Esophagus (tissue), 2 donors: ENCODE data around the gene DCUN1D1. TPM values are rescaled to one million over a fixed set of nuclear protein-coding genes. Genes with fewer than 3 reads are reported as not detected.

ENCODE experiments used
- H3K27ac ChIP-seq, 2 donors: one replicate each; pipeline ENCODE4 v1.5.1; 2013; ENCODE audit warnings: low read depth in 2 of 2, mild to moderate bottlenecking in 2 of 2, inconsistent platforms in 1 of 2, low read length in 1 of 2, moderate library complexity in 1 of 2
- H3K27me3 ChIP-seq, 2 donors: one replicate each; pipeline ENCODE4 v1.6.1; 2013; ENCODE audit warnings: low read length in 2 of 2, control low read depth in 1 of 2, mild to moderate bottlenecking in 1 of 2; ENCODE audit not compliant: insufficient read depth in 2 of 2, control insufficient read depth in 1 of 2
- H3K36me3 ChIP-seq, 2 donors: one replicate each; pipeline ENCODE4 v1.6.1; 2013; ENCODE audit warnings: low read length in 1 of 2; ENCODE audit not compliant: control insufficient read depth in 2 of 2, insufficient read depth in 2 of 2
- H3K4me1 ChIP-seq, 2 donors: one replicate each; pipeline ENCODE4 v1.6.1; 2013; ENCODE audit warnings: low read length in 1 of 2; ENCODE audit not compliant: control insufficient read depth in 2 of 2, insufficient read depth in 2 of 2
- H3K4me3 ChIP-seq, 2 donors: one replicate each; pipeline ENCODE4 v1.5.1; 2013; ENCODE audit warnings: low read length in 2 of 2, mild to moderate bottlenecking in 2 of 2, low read depth in 1 of 2, moderate library complexity in 1 of 2
- H3K9me3 ChIP-seq, 2 donors: one replicate each; pipeline ENCODE4 v1.6.1; 2013; ENCODE audit warnings: mild to moderate bottlenecking in 2 of 2, low read depth in 1 of 2, low read length in 1 of 2, moderate library complexity in 1 of 2; ENCODE audit not compliant: control insufficient read depth in 2 of 2, insufficient read depth in 1 of 2
- WGBS, 2 donors: extraction: QIAGEN DNeasy Blood & Tissue Kit; methylation state at CpG; one replicate each; pipeline ENCODE4 v1.1.7; 2013; 5-methylcytosine and 5-hydroxymethylcytosine counted together
- polyA plus RNA-seq, 2 donors: library from polyadenylated mRNA; stranded (reverse); fragments of 200-250 nt; gene quantifications; one replicate each; pipeline ENCODE4 v1.2.3, GENCODE V29; 2013
- donor health status: healthy with polysubstance abuse.
- donor health status: Bipolar disorder and iron deficiency.

The DCUN1D1 gene
- polyA plus RNA-seq, 2 donors: 7.9 to 8.9 TPM

- no peak overlapping the region for H3K27ac ChIP-seq
- no peak overlapping the region for H3K4me3 ChIP-seq
- WGBS, 2 donors: 96% methylated on average over 5 of the region's 5 CpGs
- no peaks in the 10 kb centered on the region for H3K27me3 ChIP-seq
- H3K36me3 ChIP-seq: peaks cover 6 to 7% of the 10 kb centered on the region in 2 donors
- H3K9me3 ChIP-seq: no peaks in the 10 kb centered on the region
- no peaks in the 10 kb centered on the region for H3K4me1 ChIP-seq
These were observed 70.9 kb downstream of the DCUN1D1 start for GRCh38 chr3:182909318-182910040.

GRCh38 chr3:182908471-182908870, 71.9 kb downstream of the DCUN1D1 start:
- peaks cover 7 to 8% of the 10 kb centered on the region in 2 donors for H3K36me3 ChIP-seq
- WGBS, 2 donors: 89 to 100% methylated on average over 1 of the region's 1 CpG
- H3K4me3 ChIP-seq: no peak overlapping the region
- H3K9me3 ChIP-seq: no peaks in the 10 kb centered on the region
- no peaks in the 10 kb centered on the region for H3K27me3 ChIP-seq
- H3K27ac ChIP-seq: no peak overlapping the region
- no peaks in the 10 kb centered on the region for H3K4me1 ChIP-seq

DNA sequence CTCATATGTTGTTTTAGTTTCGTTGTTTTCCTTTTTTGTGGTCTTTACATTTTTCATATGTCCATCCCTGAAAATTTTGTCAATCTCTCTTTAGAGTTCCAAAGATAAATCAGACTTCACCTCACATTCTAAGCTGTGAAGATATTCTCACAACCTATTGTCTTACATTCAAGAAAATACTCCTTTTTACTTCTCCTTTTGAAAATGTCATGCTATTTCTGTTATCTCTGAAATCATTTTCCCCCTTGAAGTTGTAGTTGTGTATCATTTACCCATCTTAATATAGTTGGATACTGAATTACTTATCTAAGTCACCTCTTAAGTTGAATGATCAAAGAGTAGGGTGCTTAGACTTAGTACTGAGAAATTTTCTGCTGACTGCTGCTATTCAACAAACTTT, 74.3 kb downstream of the DCUN1D1 start:
- Histone ChIP-seq H3K27ac (no peak overlapping the region), H3K36me3 (peaks cover 9 to 11% of the 10 kb centered on the region in 2 donors), H3K27me3 (no peaks in the 10 kb centered on the region), H3K4me3 (no peak overlapping the region), H3K9me3 (no peaks in the 10 kb centered on the region), H3K4me1 (no peaks in the 10 kb centered on the region)
- WGBS, 2 donors: 87 to 96% methylated on average over 1 of the region's 1 CpG

DNA sequence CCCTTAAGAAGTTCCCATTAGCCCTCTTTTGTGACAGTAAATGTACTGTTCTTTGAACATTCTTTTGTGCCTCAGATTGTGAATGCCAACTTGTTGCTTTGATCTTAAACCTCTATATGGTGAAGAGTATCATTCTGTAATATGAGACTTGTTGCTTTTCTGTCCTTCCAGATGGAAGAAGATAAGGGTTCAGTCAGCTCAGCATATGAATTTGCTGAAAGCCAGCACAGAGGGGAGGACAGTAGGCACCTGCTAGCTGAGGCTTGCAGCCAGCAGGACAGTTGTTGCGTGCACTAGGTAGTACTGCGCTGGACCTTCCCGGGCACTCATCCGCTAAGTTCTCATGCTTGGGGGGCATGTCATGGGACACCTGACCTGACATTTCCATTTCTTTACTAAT, 74.7 kb downstream of the DCUN1D1 start:
- H3K4me3 ChIP-seq: no peak overlapping the region
- H3K9me3 ChIP-seq: no peaks in the 10 kb centered on the region
- no peaks in the 10 kb centered on the region for H3K4me1 ChIP-seq
- no peak overlapping the region for H3K27ac ChIP-seq
- WGBS, 2 donors: 99 to 100% methylated on average over 4 of the region's 4 CpGs
- H3K36me3 ChIP-seq: peaks cover 8 to 11% of the 10 kb centered on the region in 2 donors
- no peaks in the 10 kb centered on the region for H3K27me3 ChIP-seq

GRCh38 chr3:182904164-182904563, 76.2 kb downstream of the DCUN1D1 start:
- H3K27ac ChIP-seq: no peak overlapping the region
- H3K4me3 ChIP-seq: no peak overlapping the region
- H3K36me3 ChIP-seq: peaks cover 7 to 8% of the 10 kb centered on the region in 2 donors
- no peaks in the 10 kb centered on the region for H3K4me1 ChIP-seq
- H3K9me3 ChIP-seq: no peaks in the 10 kb centered on the region
- WGBS, 2 donors: 95 to 96% methylated on average over 3 of the region's 3 CpGs
- H3K27me3 ChIP-seq: no peaks in the 10 kb centered on the region

DNA sequence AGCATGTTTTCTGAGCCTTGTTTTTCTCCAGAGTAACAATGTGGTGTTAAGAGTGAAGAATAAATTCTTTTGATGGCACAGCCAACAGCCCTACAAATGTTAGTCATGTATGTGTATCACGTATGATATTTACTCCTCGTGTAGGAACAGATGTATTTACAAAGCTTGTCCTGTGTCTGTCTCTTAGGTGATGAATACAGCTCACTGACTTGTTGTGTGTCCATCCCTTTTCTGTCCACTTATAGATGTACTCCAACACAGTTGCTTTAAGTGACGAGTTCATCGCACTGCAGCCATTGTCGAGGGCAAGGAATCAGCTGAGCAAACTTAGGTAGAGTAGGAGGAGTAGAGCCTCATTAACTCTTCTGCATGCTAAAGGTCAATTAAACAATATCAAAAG, 78.1 kb downstream of the DCUN1D1 start:
- H3K4me3 ChIP-seq: no peak overlapping the region
- H3K27me3 ChIP-seq: no peaks in the 10 kb centered on the region
- 84 to 86% methylated on average over 5 of the region's 5 CpGs for WGBS, 2 donors
- no peaks in the 10 kb centered on the region for H3K4me1 ChIP-seq
- H3K9me3 ChIP-seq: no peaks in the 10 kb centered on the region
- peaks cover 5 to 7% of the 10 kb centered on the region in 2 donors for H3K36me3 ChIP-seq
- no peak overlapping the region for H3K27ac ChIP-seq

DNA sequence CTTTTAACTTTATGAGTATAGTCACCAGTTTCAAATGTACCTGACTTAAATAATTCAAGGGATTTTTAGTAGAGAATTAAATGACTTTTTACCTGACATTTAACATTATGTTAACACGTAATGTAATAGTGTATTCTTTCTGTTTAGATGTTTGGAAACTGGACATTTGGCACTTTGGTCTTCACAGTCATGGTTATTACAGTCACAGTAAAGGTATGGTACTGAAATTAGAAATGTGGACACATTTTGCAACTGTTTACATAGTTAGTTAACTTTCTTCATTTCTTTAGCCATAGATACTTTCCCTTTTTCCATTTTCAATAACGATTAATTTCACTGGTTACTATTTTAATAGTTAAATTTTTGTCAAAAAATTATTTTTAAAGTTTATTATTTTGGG, 83.8 kb downstream of the DCUN1D1 start:
- Histone ChIP-seq H3K4me3 (no peak overlapping the region), H3K27me3 (no peaks in the 10 kb centered on the region), H3K36me3 (peaks cover 0 to 8% of the 10 kb centered on the region in 2 donors), H3K9me3 (no peaks in the 10 kb centered on the region), H3K27ac (no peak overlapping the region), H3K4me1 (no peaks in the 10 kb centered on the region)
- 93 to 94% methylated on average over 2 of the region's 2 CpGs for WGBS, 2 donors

- Histone ChIP-seq H3K4me3 (no peak overlapping the region), H3K27me3 (no peaks in the 10 kb centered on the region), H3K36me3 (peaks cover 0 to 8% of the 10 kb centered on the region in 2 donors), H3K4me1 (no peaks in the 10 kb centered on the region), H3K9me3 (no peaks in the 10 kb centered on the region), H3K27ac (no peak overlapping the region)
- 70 to 87% methylated on average over 8 of the region's 8 CpGs for WGBS, 2 donors
These were observed 84.7 kb downstream of the DCUN1D1 start for GRCh38 chr3:182895513-182896112.

- peaks cover 0 to 8% of the 10 kb centered on the region in 2 donors for H3K36me3 ChIP-seq
These were observed 88.1 kb downstream of the DCUN1D1 start for GRCh38 chr3:182892226-182892625.

GRCh38 chr3:182891364-182891763, 89.0 kb downstream of the DCUN1D1 start:
- WGBS, 2 donors: 97 to 100% methylated on average over 1 of the region's 1 CpG
- H3K4me1 ChIP-seq: no peaks in the 10 kb centered on the region
- H3K4me3 ChIP-seq: no peak overlapping the region
- no peak overlapping the region for H3K27ac ChIP-seq
- H3K36me3 ChIP-seq: peaks cover 0 to 8% of the 10 kb centered on the region in 2 donors
- no peaks in the 10 kb centered on the region for H3K27me3 ChIP-seq
- H3K9me3 ChIP-seq: no peaks in the 10 kb centered on the region

More at GRCh38 chr3:182892226-182892625, 88.1 kb downstream of the DCUN1D1 start:
- no peaks in the 10 kb centered on the region for H3K27me3 ChIP-seq
- 93 to 94% methylated on average over 4 of the region's 4 CpGs for WGBS, 2 donors
- no peak overlapping the region for H3K4me3 ChIP-seq
- no peak overlapping the region for H3K27ac ChIP-seq
- no peaks in the 10 kb centered on the region for H3K9me3 ChIP-seq
- H3K4me1 ChIP-seq: no peaks in the 10 kb centered on the region
